DMS79 treated with DMSO at 0.1 percent for 48 hours (cell line): ENCODE data around the gene C11orf86.
"Not testable (repeated sequence)": the region's sequence is repeated elsewhere in the genome, so short reads cannot be mapped to it uniquely, and the experiment has no call there.

Source experiments
- DNase-seq: peaks from one replicate; lab custom pipeline; 2025; lab: John Stamatoyannopoulos, UW

The C11orf86 gene

DNA sequence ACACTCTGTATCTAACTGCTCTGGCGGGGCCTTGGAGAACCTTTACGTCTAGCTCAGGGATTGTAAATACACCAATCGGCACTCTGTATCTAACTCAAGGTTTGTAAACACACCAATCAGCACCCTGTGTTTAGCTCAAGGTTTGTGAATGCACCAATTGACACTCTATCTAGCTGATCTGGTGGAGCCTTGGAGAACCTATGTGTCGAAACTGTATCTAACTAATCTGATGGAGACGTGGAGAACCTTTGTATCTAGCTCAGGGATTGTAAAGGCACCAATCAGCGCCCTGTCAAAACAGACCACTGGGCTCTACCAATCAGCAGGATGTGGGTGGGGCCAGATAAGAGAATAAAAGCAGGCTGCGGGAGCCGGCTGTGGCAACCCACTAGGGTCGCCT, 14.3 kb downstream of the C11orf86 start:
- DNase-seq, result not testable (repeated sequence)

DNA sequence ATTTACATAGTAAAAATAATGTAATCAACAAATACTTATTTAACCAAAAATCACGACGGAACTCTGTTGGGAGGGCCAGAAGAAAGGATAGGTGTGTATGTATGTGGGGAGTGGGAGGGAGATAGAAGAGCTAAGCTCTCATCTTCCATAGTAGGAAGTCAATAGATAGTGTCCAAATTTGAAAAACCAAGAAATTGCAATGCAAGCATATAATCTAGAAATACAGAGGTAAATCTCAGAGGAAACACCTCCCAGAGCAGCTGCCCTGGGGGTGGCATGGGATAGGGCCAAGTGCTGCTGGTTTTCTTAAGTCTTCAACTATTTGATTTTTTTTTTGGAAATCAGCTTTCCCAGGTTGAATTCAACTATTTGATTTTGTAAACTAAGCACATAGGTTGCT, 16.9 kb downstream of the C11orf86 start:
- DNase-seq, result no peak

GRCh38 chr11:66996609-66997273, 21.6 kb downstream of the C11orf86 start:
- no peak for DNase-seq

DNA sequence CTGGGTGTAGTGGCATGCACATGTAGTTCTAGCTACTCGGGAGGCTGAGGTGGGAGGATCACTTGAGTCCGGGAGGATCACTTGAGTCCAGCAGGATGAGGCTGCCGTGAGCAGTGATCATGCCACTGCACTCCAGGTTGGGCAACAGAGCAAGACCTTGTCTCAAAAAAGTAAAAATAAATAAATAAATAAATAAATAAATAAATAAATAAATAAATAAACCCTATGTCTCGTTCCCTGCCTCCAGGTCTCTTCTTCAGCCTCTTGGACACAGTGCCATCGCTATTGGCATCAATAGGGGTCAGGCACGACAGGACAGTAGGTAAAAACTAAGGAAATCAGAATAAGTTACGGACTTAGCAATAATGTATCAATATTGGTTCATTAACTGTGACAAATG, 24.5 kb downstream of the C11orf86 start:
- DNase-seq, result no peak

DNA sequence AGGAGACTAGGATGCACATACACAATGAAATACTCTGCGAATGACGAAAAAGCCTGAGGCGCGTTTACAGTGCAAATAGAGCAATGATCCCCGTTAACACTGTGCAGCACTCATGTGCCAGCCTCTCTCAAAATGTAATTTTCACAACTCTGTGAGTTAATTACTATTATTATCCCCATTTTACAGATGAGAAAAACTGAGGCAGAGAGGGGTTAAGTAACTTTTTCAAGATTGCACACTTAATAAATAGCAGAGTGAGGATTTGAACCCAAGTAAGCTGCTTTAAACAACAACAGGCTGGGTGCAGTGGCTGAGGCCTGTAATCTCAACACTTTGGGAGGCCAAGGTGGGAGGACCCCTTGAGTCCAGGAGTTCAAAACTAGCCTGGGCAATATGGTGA, 26.2 kb downstream of the C11orf86 start:
- no peak for DNase-seq

GRCh38 chr11:67002297-67002913, 27.3 kb downstream of the C11orf86 start:
- DNase-seq, result peak; percentile 45

DNA sequence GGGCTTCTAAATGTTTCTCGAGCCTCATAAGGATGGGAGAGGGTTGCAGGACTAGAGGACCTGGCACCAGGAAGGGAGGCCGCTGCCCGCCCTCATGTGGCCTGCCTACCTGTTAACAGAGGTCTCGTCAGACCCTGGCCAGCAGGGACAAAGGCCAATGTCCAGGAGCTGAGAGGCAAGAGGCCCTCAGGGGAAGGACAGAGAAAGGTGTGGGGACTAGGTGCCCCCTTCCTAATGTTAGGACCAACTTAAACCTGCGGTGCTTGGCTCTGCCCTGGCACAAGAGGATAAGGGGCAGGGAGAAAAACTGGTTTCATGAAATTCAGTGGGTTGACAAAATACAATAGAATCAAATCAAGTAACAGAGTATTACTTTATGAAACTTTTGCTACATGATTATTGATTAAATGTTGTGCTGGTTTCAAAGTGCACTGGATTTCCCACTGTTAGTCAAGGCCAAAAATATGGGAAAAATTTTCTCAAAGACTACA, 27.9 kb downstream of the C11orf86 start:
- DNase-seq, result no peak

DNA sequence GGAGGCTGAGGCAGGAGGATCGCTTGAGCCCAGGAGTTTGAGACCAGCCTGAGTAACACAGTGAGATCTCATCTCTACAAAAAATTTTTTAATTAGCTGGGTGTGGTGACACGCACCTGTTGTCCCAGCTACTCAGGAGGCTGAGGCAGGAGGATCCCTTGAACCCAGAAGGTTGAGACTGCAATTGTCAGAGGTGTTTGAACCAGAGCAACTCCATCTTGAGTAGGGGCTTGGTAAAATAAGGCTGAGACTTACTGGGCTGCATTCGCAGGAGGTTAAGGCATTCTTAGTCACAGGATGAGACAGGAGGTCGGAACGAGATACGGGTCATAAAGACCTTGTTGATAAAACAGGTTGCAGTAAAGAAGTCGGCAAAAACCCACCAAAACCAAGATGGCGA, 30.1 kb downstream of the C11orf86 start:
- DNase-seq, result not testable (repeated sequence)

- DNase-seq, result no peak
Observed at GRCh38 chr11:67006029-67006884, 31.2 kb downstream of the C11orf86 start.

- DNase-seq, result no peak
Observed at GRCh38 chr11:67007126-67007525, 32.0 kb downstream of the C11orf86 start.

- no peak for DNase-seq
Observed at GRCh38 chr11:67010296-67010905, 35.3 kb downstream of the C11orf86 start.

DNA sequence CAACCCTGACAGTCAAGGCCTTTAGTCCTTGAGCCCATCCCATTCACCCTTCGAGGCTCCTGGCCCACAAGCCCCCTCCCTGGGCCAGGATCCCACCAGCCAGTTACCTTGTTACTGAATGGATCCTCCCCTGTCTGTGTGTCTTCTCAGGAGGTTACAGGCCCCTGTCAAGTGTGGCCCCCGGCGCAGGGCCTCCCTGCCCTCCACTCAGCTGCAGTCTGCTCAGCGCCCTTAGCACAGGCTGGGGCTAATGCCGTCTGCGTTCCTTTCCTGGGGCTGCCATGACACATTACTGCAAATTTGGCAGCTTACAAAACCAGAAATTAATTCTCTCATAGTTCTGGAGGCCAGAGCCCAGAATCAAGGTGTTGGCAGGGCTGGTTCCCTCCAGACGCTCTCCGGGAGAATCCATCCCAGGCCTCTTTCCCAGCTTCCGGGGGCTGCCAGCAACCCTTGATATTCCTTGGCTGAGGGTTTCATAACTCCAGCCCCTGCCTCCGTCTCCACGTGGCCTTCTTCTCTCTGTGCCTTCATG, 38.5 kb downstream of the C11orf86 start:
- no peak for DNase-seq

GRCh38 chr11:67014343-67014742, 39.2 kb downstream of the C11orf86 start:
- no peak for DNase-seq

GRCh38 chr11:67015048-67015447, 39.9 kb downstream of the C11orf86 start:
- no peak for DNase-seq

DNA sequence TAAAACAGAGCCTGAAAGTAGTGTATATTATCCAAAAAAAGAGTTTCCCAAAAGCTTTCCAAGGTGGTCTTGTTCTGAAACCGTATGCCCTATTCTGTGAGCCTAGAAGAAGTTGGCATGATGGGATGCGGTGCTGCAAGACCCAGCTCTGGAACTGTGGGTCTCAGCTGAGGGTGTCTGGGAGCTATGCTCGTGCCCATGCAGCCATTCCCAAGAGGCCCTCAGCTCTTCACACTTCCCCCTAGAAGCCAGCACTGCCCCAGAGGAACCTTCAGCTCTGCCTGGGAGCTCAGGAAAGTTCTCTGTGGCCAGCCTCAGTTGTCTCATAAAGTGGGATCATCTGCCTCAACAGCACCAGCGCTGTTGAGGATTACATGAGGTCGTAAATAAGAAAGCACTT, 41.4 kb downstream of the C11orf86 start:
- DNase-seq, result no peak

- DNase-seq, result no peak
Observed at GRCh38 chr11:67020949-67021348, 45.8 kb downstream of the C11orf86 start.

DNA sequence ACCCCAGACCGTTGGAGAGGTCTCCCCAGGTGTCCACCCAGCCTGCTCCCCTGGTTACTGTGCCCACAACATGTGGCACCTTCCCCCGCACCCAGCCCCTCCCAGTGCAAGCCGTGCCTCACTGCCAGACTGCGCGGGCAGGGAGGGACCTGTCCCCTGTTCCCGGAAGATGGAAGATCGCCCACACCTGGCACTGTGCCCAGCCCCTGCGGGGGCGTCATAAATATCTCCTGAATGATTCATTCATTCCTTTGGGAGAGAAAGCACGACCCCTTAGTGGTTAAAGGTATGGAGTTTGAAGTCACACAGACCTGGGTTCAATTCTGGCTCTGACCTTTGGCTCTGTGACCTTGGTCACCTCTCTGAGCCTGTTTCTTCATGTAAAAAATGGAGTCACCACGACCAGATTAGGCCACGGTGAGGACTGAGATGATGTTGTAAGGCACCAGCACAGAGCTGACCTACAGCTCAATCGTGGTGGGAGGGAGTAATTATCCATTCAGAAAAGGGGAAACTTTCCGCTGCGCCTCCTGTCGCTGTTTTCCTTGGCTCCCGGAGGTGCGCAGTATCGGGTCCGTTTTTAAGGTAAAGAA, 47.3 kb downstream of the C11orf86 start:
- peak; percentile 14 for DNase-seq

GRCh38 chr11:67022961-67023956, 48.2 kb downstream of the C11orf86 start, which contains the start of gene SYT12:
Gene SYT12, plus strand, starts transcription at chr11:67023134. Its CDS starts 7,011 bp downstream, at chr11:67030145.
- DNase-seq, result peak; percentile 7

GRCh38 chr11:67023957-67024353, 48.9 kb downstream of the C11orf86 start:
- DNase-seq, result no peak

DNA sequence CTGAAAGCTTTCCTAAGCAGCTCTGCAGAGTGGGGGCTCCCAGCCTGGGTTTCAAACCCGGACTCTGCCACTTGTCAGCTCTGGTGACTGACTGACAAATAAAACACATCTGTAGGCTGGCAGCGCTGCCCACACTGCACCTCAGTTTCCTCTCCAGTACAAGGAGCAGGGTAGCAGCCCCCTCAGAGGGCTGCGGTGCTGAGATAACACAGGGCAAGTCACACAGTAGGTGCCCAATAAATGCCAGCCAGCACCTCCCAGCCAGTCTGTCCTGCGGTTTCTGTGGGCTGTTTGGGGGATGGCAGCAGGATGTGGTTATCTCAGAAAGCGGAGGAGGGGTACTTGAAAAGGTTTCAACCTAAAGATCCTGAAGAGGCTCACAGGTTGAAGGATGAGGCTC, 49.3 kb downstream of the C11orf86 start:
- no peak for DNase-seq
